ENCODE data around the gene COL16A1. TPM values are rescaled to one million over a fixed set of nuclear protein-coding genes. Genes with fewer than 3 reads are reported as not detected.

Gene COL16A1
- total and polyA plus RNA-seq, 7 donors: 4.6 to 271 (median 43.1) TPM

DNA sequence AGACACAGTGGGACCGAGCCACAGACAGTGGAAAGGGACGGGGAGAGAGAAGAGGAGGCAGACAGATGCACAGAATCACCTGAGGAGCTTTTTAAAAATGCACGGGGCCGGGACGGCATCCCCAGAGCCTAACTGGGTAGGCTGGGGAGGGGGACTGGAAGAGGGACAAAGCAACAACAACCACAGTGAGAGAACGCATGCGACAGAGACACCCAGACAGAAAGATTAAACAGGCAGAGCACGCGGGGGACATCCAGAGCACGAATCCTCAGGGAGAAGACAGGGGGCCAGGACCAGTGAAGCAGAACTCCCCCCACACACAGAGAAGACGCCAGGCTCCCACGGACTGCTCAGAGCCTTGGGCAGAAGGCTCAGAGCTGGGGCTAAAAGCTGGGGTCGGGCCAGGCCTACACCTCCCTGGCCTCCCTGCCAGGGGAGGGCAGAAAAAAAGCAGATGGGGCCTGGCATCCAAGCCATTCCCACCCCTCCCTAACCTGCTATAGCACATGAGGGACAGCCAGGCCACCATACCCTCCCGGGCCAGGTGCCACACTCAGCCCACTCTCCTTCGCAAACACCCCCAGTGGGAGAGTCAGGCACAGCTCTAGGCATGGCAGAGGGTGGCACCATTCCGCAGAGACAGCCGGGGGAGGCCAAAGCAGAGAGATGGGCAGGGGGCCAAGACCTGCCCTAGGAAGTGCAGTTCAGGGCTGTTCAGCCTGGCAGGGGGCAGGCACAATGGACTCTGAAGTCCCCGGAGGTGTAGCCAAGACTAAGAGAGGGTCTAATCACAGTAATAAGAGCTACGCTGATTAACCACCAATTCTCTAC is 29.8 kb upstream of the COL16A1 start:
- DNase-seq: no peak
- intact Hi-C loops (cut with DNase I): no loop called here
- TF ChIP-seq POLR2AphosphoS5 (IDR thresholded peaks at IDR 0.05) (no peak), EP300 (IDR thresholded peaks at IDR 0.05) (no peak), POLR2A (IDR thresholded peaks at IDR 0.05) (no peak)
- TF ChIP-seq, protein P1, sequence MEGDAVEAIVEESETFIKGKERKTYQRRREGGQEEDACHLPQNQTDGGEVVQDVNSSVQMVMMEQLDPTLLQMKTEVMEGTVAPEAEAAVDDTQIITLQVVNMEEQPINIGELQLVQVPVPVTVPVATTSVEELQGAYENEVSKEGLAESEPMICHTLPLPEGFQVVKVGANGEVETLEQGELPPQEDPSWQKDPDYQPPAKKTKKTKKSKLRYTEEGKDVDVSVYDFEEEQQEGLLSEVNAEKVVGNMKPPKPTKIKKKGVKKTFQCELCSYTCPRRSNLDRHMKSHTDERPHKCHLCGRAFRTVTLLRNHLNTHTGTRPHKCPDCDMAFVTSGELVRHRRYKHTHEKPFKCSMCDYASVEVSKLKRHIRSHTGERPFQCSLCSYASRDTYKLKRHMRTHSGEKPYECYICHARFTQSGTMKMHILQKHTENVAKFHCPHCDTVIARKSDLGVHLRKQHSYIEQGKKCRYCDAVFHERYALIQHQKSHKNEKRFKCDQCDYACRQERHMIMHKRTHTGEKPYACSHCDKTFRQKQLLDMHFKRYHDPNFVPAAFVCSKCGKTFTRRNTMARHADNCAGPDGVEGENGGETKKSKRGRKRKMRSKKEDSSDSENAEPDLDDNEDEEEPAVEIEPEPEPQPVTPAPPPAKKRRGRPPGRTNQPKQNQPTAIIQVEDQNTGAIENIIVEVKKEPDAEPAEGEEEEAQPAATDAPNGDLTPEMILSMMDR (IDR thresholded peaks at IDR 0.05): no peak
- no peak overlapping the region for H3K4me3 ChIP-seq
- H3K36me3 ChIP-seq: no peaks in the 10 kb centered on the region
- H3K27me3 ChIP-seq: no peaks in the 10 kb centered on the region
- H3K9me3 ChIP-seq: no peaks in the 10 kb centered on the region
- no peak overlapping the region for H3K27ac ChIP-seq
- peaks cover 0 to 5% (median 0%) of the 10 kb centered on the region in 4 donors for H3K4me1 ChIP-seq
- WGBS, 2 donors: 86 to 87% methylated on average over 19 of the region's 19 CpGs

DNA sequence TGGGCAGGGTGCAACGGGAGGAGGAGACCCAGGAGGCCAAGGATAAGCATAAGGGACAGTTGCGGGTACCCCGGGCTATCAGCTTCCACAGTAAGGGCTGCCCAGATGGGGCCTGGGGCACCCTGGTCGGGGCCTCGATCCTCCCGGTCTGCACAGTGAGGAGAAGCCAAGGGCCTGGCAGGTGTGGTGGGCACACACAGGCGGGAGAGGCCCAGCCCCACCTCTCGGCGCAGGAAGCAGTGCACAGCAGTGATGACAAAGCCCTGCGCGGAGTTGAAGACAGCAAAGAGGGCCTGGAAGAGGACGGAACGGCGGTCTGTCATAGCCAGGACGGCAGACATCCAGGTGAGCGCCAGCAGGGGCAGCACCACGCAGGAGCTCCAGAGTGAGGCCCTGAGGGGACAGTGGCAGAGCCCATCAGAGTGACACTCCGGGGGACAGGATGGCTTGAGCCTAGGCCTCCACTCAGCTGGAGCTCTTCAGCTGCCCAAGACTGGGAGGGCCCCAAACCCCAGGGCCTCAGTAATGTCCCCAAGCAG is 29.0 kb upstream of the COL16A1 start:
- no peaks in the 10 kb centered on the region for H3K9me3 ChIP-seq
- no peak for TF ChIP-seq POLR2A (IDR thresholded peaks at IDR 0.05)
- TF ChIP-seq EP300 (IDR thresholded peaks at IDR 0.05): no peak
- TF ChIP-seq, protein P1 (IDR thresholded peaks at IDR 0.05): no peak
- no peak for TF ChIP-seq POLR2AphosphoS5 (IDR thresholded peaks at IDR 0.05)
- H3K4me3 ChIP-seq: no peak overlapping the region
- H3K36me3 ChIP-seq: no peaks in the 10 kb centered on the region
- DNase-seq: no peak
- H3K27me3 ChIP-seq: no peaks in the 10 kb centered on the region
- WGBS, 2 donors: 90 to 92% methylated on average over 18 of the region's 18 CpGs
- no peak overlapping the region for H3K27ac ChIP-seq
- intact Hi-C loops (cut with DNase I): no loop called here
- peaks cover 0 to 5% (median 0%) of the 10 kb centered on the region in 4 donors for H3K4me1 ChIP-seq

DNA sequence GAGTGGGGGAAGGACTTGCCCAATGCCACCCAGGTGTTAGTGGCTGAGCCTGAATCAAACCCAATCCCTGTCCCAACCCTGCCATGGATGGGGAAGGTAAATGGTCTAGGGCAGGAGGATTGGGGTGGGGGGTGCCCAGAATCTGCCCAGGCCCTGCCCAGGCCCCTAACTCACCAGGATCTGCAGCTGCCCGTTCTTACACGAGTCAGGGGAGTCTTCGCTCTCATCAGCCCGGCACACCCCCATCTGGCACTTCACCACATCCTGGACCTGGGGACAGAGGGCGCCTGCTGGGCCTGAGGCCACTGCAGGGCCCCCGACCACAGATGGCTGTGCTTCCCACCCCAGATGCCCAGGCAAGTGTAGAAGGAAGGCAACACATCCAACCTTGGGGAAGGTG is 28.5 kb upstream of the COL16A1 start:
- Histone ChIP-seq H3K4me1 (peaks cover 0 to 5% (median 0%) of the 10 kb centered on the region in 4 donors), H3K9me3 (no peaks in the 10 kb centered on the region), H3K4me3 (no peak overlapping the region), H3K27me3 (no peaks in the 10 kb centered on the region), H3K36me3 (no peaks in the 10 kb centered on the region), H3K27ac (no peak overlapping the region)
- DNase-seq: no peak
- intact Hi-C loops (cut with DNase I): no loop called here
- WGBS, 2 donors: 72 to 77% methylated on average over 6 of the region's 6 CpGs
- TF ChIP-seq POLR2AphosphoS5 (IDR thresholded peaks at IDR 0.05): no peak
- TF ChIP-seq EP300 (IDR thresholded peaks at IDR 0.05): no peak
- TF ChIP-seq, protein P1 (IDR thresholded peaks at IDR 0.05): no peak
- no peak for TF ChIP-seq POLR2A (IDR thresholded peaks at IDR 0.05)

DNA sequence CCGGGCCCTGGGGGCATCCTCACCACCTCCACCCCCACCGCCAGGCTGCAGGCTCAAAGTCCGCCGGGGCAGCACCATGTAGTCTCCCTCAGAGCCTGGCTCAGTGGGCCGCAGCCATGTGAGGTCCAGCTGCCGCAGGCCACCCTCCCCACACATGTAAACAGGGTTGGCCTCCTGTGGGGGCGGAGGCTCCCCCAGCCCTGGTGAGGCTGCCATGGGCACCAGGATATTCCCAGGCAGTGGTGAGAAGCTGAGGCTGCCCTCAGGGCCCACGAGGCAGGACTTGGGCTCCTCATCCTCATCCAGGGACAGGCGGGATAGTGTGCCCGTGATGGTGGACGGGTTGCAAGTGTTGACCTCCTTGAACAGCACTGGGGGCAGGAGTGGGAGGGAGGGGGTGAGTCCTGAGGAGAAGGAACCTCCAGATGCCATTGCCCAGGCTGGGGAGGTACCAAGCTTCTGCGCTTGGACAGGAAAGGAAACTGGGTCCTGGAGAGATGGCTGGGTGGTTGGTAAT is 27.3 kb upstream of the COL16A1 start:
- H3K27me3 ChIP-seq: no peaks in the 10 kb centered on the region
- no peaks in the 10 kb centered on the region for H3K9me3 ChIP-seq
- 91 to 93% methylated on average over 12 of the region's 12 CpGs for WGBS, 2 donors
- TF ChIP-seq POLR2AphosphoS5 (IDR thresholded peaks at IDR 0.05): no peak
- TF ChIP-seq EP300 (IDR thresholded peaks at IDR 0.05): no peak
- TF ChIP-seq, protein P1 (IDR thresholded peaks at IDR 0.05): no peak
- no peak for TF ChIP-seq POLR2A (IDR thresholded peaks at IDR 0.05)
- H3K27ac ChIP-seq: no peak overlapping the region
- intact Hi-C loops (cut with DNase I): no loop called here
- no peaks in the 10 kb centered on the region for H3K36me3 ChIP-seq
- no peak for DNase-seq
- peaks cover 0 to 5% (median 0%) of the 10 kb centered on the region in 4 donors for H3K4me1 ChIP-seq
- H3K4me3 ChIP-seq: no peak overlapping the region

All from sigmoid colon (tissue), 7 donors.